K562 (cell line): ENCODE data around the gene SPAG16. TPM values are rescaled to one million over a fixed set of nuclear protein-coding genes. Genes with fewer than 3 reads are reported as not detected.
A peak's percentile ranks its signal among the peaks of the same experiment; 100 is the strongest.

ENCODE experiments used
- ATAC-seq: fragments of 200-7000 bp; cut with Tn5 transposase; 3 replicates; pipeline ENCODE4 v1.9.1; 2020; ENCODE audit warnings: moderate library complexity
- BruUV-seq: library from RNA; stranded (reverse); fragments of 400-500 nt; replicated peaks from 2 replicates; lab custom pipeline; 2021; lab: Mats Ljungman, UMichigan
- CTCF ChIA-PET: fragments of 300-600 bp; formaldehyde crosslinking; extraction: SDS; loops from one replicate; lab custom pipeline; 2021; ENCODE audit warnings: low intra/inter-chr PET ratio; lab: Yijun Ruan, JAX
- POLR2A ChIA-PET: fragments of 300-600, 350-650 bp; sonication (Branson Sonifier 250); formaldehyde crosslinking; extraction: SDS; loops from one replicate; lab custom pipeline; 2021; ENCODE audit warnings: antibody characterized with exemption, inconsistent platforms; lab: Yijun Ruan, JAX
- DNase-seq, 4 experiments: peaks; one replicate each; pipeline versions ENCODE4 v3.0.0 to v3.0.0-alpha.2; 2011 to 2018; ENCODE audit warnings: low spot score in 3 of 4, mixed read lengths in 3 of 4; ENCODE audit errors: extremely low read depth in 1 of 4
- FAIRE-seq: peaks from 2 replicates; lab custom pipeline; 2011; peaks lifted over from hg19 to GRCh38; lab: Jason Lieb, UNC
- H2AFZ ChIP-seq: 2 replicates; pipeline ENCODE4 v1.6.0; 2011; ENCODE audit warnings: low read depth, low read length, control low read depth, inconsistent platforms
- H3K27ac ChIP-seq: fragments of 200-600 bp; 3 replicates; pipeline ENCODE4 v1.8.0; 2011; ENCODE audit warnings: low read depth, mild to moderate bottlenecking, control low read depth, inconsistent platforms, low read length, moderate library complexity, mixed read lengths; ENCODE audit errors: extremely low read depth
- H3K27me3 ChIP-seq, 2 experiments: fragments of 300-600 bp in 1 of 2; 2 replicates in 1 of 2; 3 replicates in 1 of 2; pipeline versions ENCODE4 v1.6.0 to v1.8.0; 2011; ENCODE audit warnings: inconsistent platforms in 2 of 2, low read length in 2 of 2, mild to moderate bottlenecking in 1 of 2, mixed read lengths in 1 of 2, moderate library complexity in 1 of 2; ENCODE audit not compliant: control insufficient read depth in 2 of 2, insufficient read depth in 2 of 2
- H3K36me3 ChIP-seq: fragments of 300-600 bp; 3 replicates; pipeline ENCODE4 v1.8.0; 2011; ENCODE audit warnings: mild to moderate bottlenecking, low read length, inconsistent platforms; ENCODE audit not compliant: control insufficient read depth, insufficient read depth
- H3K4me1 ChIP-seq, 2 experiments: fragments of 200-600 bp in 1 of 2; replicated peaks in 1 of 2; 2 replicates in 1 of 2; 3 replicates in 1 of 2; pipeline versions ENCODE4 v1.5.1 to v1.8.0; 2011; ENCODE audit warnings: inconsistent platforms in 2 of 2, low read length in 2 of 2, mild to moderate bottlenecking in 1 of 2, mixed read lengths in 1 of 2, moderate library complexity in 1 of 2; ENCODE audit not compliant: control insufficient read depth in 2 of 2, insufficient read depth in 2 of 2
- H3K4me2 ChIP-seq: 2 replicates; pipeline ENCODE4 v1.6.1; 2011; ENCODE audit warnings: low read length, control low read depth, inconsistent platforms, mixed read lengths; ENCODE audit not compliant: insufficient read depth
- H3K4me3 ChIP-seq: fragments of 200-600 bp; sonication (generic), shearing (Covaris generic); 2 replicates; pipeline ENCODE4 v1.5.1; 2016; ENCODE audit warnings: control low read depth, inconsistent platforms
- H3K79me2 ChIP-seq: fragments of 200-600 bp; 3 replicates; pipeline ENCODE4 v1.8.0; 2011; ENCODE audit warnings: low read length, inconsistent platforms; ENCODE audit not compliant: control insufficient read depth, insufficient read depth
- H3K9ac ChIP-seq, 2 experiments: 2 replicates each; pipeline versions ENCODE4 v1.6.0 to v1.6.1; 2011; ENCODE audit warnings: low read depth in 2 of 2, low read length in 2 of 2, control low read depth in 1 of 2, inconsistent platforms in 1 of 2, mild to moderate bottlenecking in 1 of 2, mixed read lengths in 1 of 2; ENCODE audit not compliant: insufficient read depth in 1 of 2
- H3K9me1 ChIP-seq: one replicate; pipeline ENCODE4 v1.6.0; 2011; ENCODE audit warnings: inconsistent platforms, mild to moderate bottlenecking, low read length, moderate library complexity; ENCODE audit not compliant: control insufficient read depth, insufficient read depth
- H3K9me3 ChIP-seq: replicated peaks from 2 replicates; pipeline ENCODE4 v1.5.1; 2011; ENCODE audit warnings: low read depth, low read length, inconsistent platforms; ENCODE audit not compliant: control insufficient read depth, insufficient read depth
- H4K20me1 ChIP-seq: replicated peaks from 2 replicates; pipeline ENCODE4 v1.6.1; 2011; ENCODE audit warnings: low read length, inconsistent platforms, mixed read lengths; ENCODE audit not compliant: control insufficient read depth, insufficient read depth
- CTCF ChIP-seq, 3 experiments: IDR thresholded peaks in 2 of 3; conservative IDR thresholded peaks in 1 of 3; 2 replicates each; pipeline ENCODE4 v1.5.1; 2011 to 2012; ENCODE audit warnings: low read length in 3 of 3, mild to moderate bottlenecking in 3 of 3, control low read depth in 2 of 3, improper control_type of control experiment in 1 of 3, inconsistent platforms in 1 of 3, low read depth in 1 of 3, mixed read lengths in 1 of 3, moderate library complexity in 1 of 3; ENCODE audit not compliant: insufficient read depth in 2 of 3
- WGBS: fragments of 100-300 bp; shearing (Covaris generic); methylation state at CpG from one replicate; pipeline ENCODE4 v1.1.6; 2016; ENCODE audit warnings: low coverage, mixed read lengths; ENCODE audit not compliant: insufficient coverage; ENCODE audit errors: missing lambda C conversion rate; 5-methylcytosine and 5-hydroxymethylcytosine counted together
- in situ Hi-C: fragments of 300-500 bp; cut with MboI; formaldehyde crosslinking; loops from 4 replicates; pipeline ENCODE4 v1.15.0; 2018; ENCODE audit warnings: inconsistent platforms, mixed read lengths
- intact Hi-C: fragments of 100-400 bp; cut with micrococcal nuclease; formaldehyde crosslinking; loops from 2 replicates; pipeline ENCODE4 v1.14.2; 2022
- polyA plus RNA-seq, 8 experiments: library from polyadenylated mRNA; depleted of rRNA in 4 of 8; stranded (reverse) in 5 of 8; unstranded in 3 of 8; fragments of >200 nt; fragmentation: Nextera tagmentation in 2 of 8; fragmentation: Illumina TruSeq in 1 of 8; extraction: Ambion mirVana in 2 of 8; extraction: Trizol in 1 of 8; gene quantifications; 2 replicates each; pipeline versions ENCODE4 v1.2.1 to v1.2.3, GENCODE V29; 2011 to 2014; ENCODE audit warnings: inconsistent platforms in 1 of 8, missing spikeins in 1 of 8
- total RNA-seq, 7 experiments: library from RNA; depleted of rRNA in 6 of 7; stranded (reverse); fragments of >200 nt in 6 of 7; fragmentation: Illumina TruSeq in 2 of 7; extraction: Trizol in 2 of 7; gene quantifications; 2 replicates each; pipeline versions ENCODE4 v1.2.1 to v1.2.3, GENCODE V29; 2011 to 2021; ENCODE audit warnings: low replicate concordance in 1 of 7
- TF ChIP-seq, protein P1 (sequence below): conservative IDR thresholded peaks from 2 replicates; pipeline ENCODE4 v1.6.1; 2011; ENCODE audit warnings: low read depth, mild to moderate bottlenecking, low read length; ENCODE audit not compliant: control insufficient read depth

The SPAG16 gene
- total and polyA plus RNA-seq, 9 of the 15 experiments (the other 6 are each of a cell fraction or from before 2014, with no cell fraction given): 0.98 to 5.9 (median 3.5) TPM

- Histone ChIP-seq H3K27ac (no peak overlapping the region), H4K20me1 (no peaks in the 10 kb centered on the region), H3K36me3 (no peaks in the 10 kb centered on the region), H3K79me2 (no peaks in the 10 kb centered on the region), H3K9ac (no peak overlapping the region), H3K27me3 (no peaks in the 10 kb centered on the region), H3K4me3 (no peak overlapping the region), H3K9me3 (no peaks in the 10 kb centered on the region), H3K9me1 (no peaks in the 10 kb centered on the region), H3K4me1 (no peaks in the 10 kb centered on the region), H2AFZ (no peak overlapping the region), H3K4me2 (no peak overlapping the region)
- CTCF ChIA-PET: no interaction called here
- ATAC-seq (no peak), FAIRE-seq (no peak), DNase-seq (no peak)
- in situ Hi-C loops: no loop called here
- intact Hi-C loops: no loop called here
- WGBS: 3% methylated on average over 5 of the region's 7 CpGs
- BruUV-seq: no TSS peak
- POLR2A ChIA-PET: no interaction called here
- peak in 1 of 3 experiments; percentile 42; a peak in 1 of 6 replicates for TF ChIP-seq CTCF (IDR thresholded peaks at IDR 0.05 in 2 of 3, conservative IDR thresholded peaks at IDR 0.05 in 1 of 3; ENCODE audit: insufficient read depth in 2 of 3, low read depth in 1 of 3, low read length in 3 of 3)
- TF ChIP-seq, protein P1, sequence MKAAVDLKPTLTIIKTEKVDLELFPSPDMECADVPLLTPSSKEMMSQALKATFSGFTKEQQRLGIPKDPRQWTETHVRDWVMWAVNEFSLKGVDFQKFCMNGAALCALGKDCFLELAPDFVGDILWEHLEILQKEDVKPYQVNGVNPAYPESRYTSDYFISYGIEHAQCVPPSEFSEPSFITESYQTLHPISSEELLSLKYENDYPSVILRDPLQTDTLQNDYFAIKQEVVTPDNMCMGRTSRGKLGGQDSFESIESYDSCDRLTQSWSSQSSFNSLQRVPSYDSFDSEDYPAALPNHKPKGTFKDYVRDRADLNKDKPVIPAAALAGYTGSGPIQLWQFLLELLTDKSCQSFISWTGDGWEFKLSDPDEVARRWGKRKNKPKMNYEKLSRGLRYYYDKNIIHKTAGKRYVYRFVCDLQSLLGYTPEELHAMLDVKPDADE: no peak
These were observed 1026.8 kb downstream of the SPAG16 start for GRCh38 chr2:214311031-214311533.
